Measurements from ENCODE around the gene CFAP69.

- TF ChIP-seq SIN3A (IDR thresholded peaks at IDR 0.05; ENCODE audit: borderline replicate concordance, insufficient read depth, low read length) (no peak), POLR2AphosphoS5 (IDR thresholded peaks at IDR 0.05; ENCODE audit: low read depth, low read length) (no peak), TAF1 (IDR thresholded peaks at IDR 0.05; ENCODE audit: borderline replicate concordance, insufficient read depth, low read length) (no peak)
- TF ChIP-seq, protein P1, sequence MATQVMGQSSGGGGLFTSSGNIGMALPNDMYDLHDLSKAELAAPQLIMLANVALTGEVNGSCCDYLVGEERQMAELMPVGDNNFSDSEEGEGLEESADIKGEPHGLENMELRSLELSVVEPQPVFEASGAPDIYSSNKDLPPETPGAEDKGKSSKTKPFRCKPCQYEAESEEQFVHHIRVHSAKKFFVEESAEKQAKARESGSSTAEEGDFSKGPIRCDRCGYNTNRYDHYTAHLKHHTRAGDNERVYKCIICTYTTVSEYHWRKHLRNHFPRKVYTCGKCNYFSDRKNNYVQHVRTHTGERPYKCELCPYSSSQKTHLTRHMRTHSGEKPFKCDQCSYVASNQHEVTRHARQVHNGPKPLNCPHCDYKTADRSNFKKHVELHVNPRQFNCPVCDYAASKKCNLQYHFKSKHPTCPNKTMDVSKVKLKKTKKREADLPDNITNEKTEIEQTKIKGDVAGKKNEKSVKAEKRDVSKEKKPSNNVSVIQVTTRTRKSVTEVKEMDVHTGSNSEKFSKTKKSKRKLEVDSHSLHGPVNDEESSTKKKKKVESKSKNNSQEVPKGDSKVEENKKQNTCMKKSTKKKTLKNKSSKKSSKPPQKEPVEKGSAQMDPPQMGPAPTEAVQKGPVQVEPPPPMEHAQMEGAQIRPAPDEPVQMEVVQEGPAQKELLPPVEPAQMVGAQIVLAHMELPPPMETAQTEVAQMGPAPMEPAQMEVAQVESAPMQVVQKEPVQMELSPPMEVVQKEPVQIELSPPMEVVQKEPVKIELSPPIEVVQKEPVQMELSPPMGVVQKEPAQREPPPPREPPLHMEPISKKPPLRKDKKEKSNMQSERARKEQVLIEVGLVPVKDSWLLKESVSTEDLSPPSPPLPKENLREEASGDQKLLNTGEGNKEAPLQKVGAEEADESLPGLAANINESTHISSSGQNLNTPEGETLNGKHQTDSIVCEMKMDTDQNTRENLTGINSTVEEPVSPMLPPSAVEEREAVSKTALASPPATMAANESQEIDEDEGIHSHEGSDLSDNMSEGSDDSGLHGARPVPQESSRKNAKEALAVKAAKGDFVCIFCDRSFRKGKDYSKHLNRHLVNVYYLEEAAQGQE (IDR thresholded peaks at IDR 0.05; ENCODE audit: insufficient read depth in 1 of 2, low read depth in 2 of 2, low read length in 2 of 2): no peak
Measured at GRCh38 chr7:90224195-90224594, 20.8 kb upstream of the CFAP69 start.
